ENCODE measurements around the gene STK17A. TPM values are rescaled to one million over a fixed set of nuclear protein-coding genes. Genes with fewer than 3 reads are reported as not detected.
A peak's percentile ranks its signal among the peaks of the same experiment; 100 is the strongest.

Gene STK17A
- total and polyA plus RNA-seq, 2 of the 8 experiments (the other 6 are each of a cell fraction or from before 2014, with no cell fraction given): 2.2 to 12.2 TPM

- Histone ChIP-seq H3K9me3 (ENCODE audit: insufficient read depth in 2 of 2, low read depth in 1 of 2, low read length in 1 of 2) (no peaks in the 10 kb centered on the region), H3K36me3 (ENCODE audit: control insufficient read depth in 2 of 4, insufficient read depth in 4 of 4, low read length in 3 of 4) (no peaks in the 10 kb centered on the region), H3K23me2 (ENCODE audit: low read depth, low read length) (peaks cover 12% of the 10 kb centered on the region), H2BK5ac (ENCODE audit: low read depth, low read length) (no peak overlapping the region), H3K9ac (replicated peaks in 1 of 4; ENCODE audit: extremely low read depth in 1 of 4, low read depth in 3 of 4, low read length in 3 of 4) (no peak overlapping the region), H3K56ac (replicated peaks; ENCODE audit: insufficient read length, low read depth, low read length) (peak overlapping the region; percentile 36), H2BK20ac (ENCODE audit: low read length) (no peak overlapping the region), H4K8ac (ENCODE audit: extremely low read depth, insufficient read depth, low read length) (no peak overlapping the region), H2BK120ac (replicated peaks; ENCODE audit: low read depth, low read length) (no peak overlapping the region), H4K91ac (replicated peaks; ENCODE audit: insufficient read length, low read length) (no peak overlapping the region), H3K4ac (replicated peaks; ENCODE audit: insufficient read length, low read depth, low read length) (no peak overlapping the region), H3K4me1 (replicated peaks in 1 of 4; ENCODE audit: control insufficient read depth in 3 of 4, insufficient read depth in 4 of 4, low read length in 3 of 4) (peaks cover 0 to 12% (median 7%) of the 10 kb centered on the region in 4 experiments; a peak in 6 of 7 replicates), H2BK15ac (ENCODE audit: low read length) (no peak overlapping the region), H3K18ac (ENCODE audit: extremely low read depth, low read length) (no peak overlapping the region), H3K27ac (ENCODE audit: low read depth, low read length) (no peak overlapping the region), H4K5ac (ENCODE audit: insufficient read length, low read depth, low read length) (no peak overlapping the region), H3K14ac (ENCODE audit: insufficient read length) (no peak overlapping the region), H3K23ac (ENCODE audit: insufficient read length) (no peak overlapping the region), H3K79me1 (ENCODE audit: low read depth, low read length) (peaks cover 4% of the 10 kb centered on the region; the same call in 1 of the 2 replicates), H3K27me3 (replicated peaks in 1 of 4; ENCODE audit: control insufficient read depth in 3 of 4, extremely low read depth in 1 of 4, insufficient read depth in 3 of 4, low read length in 3 of 4) (no peaks in the 10 kb centered on the region; a peak in 3 of 7 replicates), H3K79me2 (ENCODE audit: control insufficient read depth in 1 of 2, insufficient read depth in 2 of 2, low read length in 2 of 2) (peaks cover 0 to 49% of the 10 kb centered on the region in 2 experiments; a peak in 2 of 4 replicates), H2AFZ (ENCODE audit: low read length) (no peak overlapping the region), H4K20me1 (replicated peaks in 1 of 2; ENCODE audit: control insufficient read depth in 1 of 2, insufficient read depth in 2 of 2, low read length in 2 of 2) (peaks cover 6 to 9% of the 10 kb centered on the region in 2 experiments), H2AK5ac (ENCODE audit: low read depth, low read length) (no peak overlapping the region), H3K4me2 (ENCODE audit: insufficient read depth in 1 of 2, low read depth in 2 of 2, low read length in 2 of 2) (no peak overlapping the region; a peak in 1 of 4 replicates), H3K4me3 (ENCODE audit: extremely low read depth in 1 of 4, insufficient read depth in 2 of 4, low read depth in 3 of 4, low read length in 4 of 4) (no peak overlapping the region), H2BK12ac (ENCODE audit: low read depth, low read length) (no peak overlapping the region)
- TF ChIP-seq CHD1 (IDR thresholded peaks at IDR 0.05; ENCODE audit: low read depth, low read length): no peak
- TF ChIP-seq POLR2A (IDR thresholded peaks at IDR 0.05; ENCODE audit: control extremely low read depth in 1 of 2, low read depth in 2 of 2, low read length in 2 of 2): no peak
- TF ChIP-seq BRCA1 (IDR thresholded peaks at IDR 0.05; ENCODE audit: low read depth, low read length): no peak
- no peak for TF ChIP-seq YY1 (IDR thresholded peaks at IDR 0.05; ENCODE audit: low read depth, low read length)
- no peak for TF ChIP-seq SIN3A (conservative IDR thresholded peaks at IDR 0.05 in 1 of 2, IDR thresholded peaks at IDR 0.05 in 1 of 2; ENCODE audit: low read depth in 1 of 2, low read length in 2 of 2)
- no peak for TF ChIP-seq SAP30 (IDR thresholded peaks at IDR 0.05; ENCODE audit: insufficient read depth, insufficient replicate concordance, low read length)
- TF ChIP-seq EZH2 (IDR thresholded peaks at IDR 0.05; ENCODE audit: low read depth, low read length, severe bottlenecking): no peak
- no peak for TF ChIP-seq SP4 (IDR thresholded peaks at IDR 0.05; ENCODE audit: low read length)
- no peak for TF ChIP-seq CBX8 (IDR thresholded peaks at IDR 0.05; ENCODE audit: borderline replicate concordance, low read depth, low read length)
- TF ChIP-seq SIRT6 (IDR thresholded peaks at IDR 0.05; ENCODE audit: low read length): no peak
- TF ChIP-seq SRF (IDR thresholded peaks at IDR 0.05; ENCODE audit: low read depth, low read length): no peak
- CTCF ChIA-PET (ENCODE audit: partially characterized antibody): interaction anchor here (1.3 kb wide), 1 partner anchor 136 kb away, joined by 5 read pairs; no protein-coding TSS in a partner anchor
- POLR2A ChIA-PET (ENCODE audit: partially characterized antibody): interaction anchor here (0.7 kb wide), 1 partner anchor 20 kb away, joined by 5 read pairs; no protein-coding TSS in a partner anchor
- WGBS, 2 experiments (ENCODE audit: extremely low coverage in 1 of 2, insufficient coverage in 1 of 2, insufficient read length in 1 of 2, insufficient replicate concordance in 2 of 2, low coverage in 1 of 2, low lambda C conversion rate in 2 of 2, missing lambda C conversion rate in 1 of 2): 86% methylated on average over 2 of the region's 2 CpGs; no CpG with 5 or more reads in 1 of the 2 experiments
- FAIRE-seq: no peak
- DNase-seq (ENCODE audit: low read depth in 1 of 2, low spot score in 2 of 2): no peak
Measured at GRCh38 chr7:43585562-43585961, 2.7 kb downstream of the STK17A start.
